ENCODE results near the gene SVOPL.

The SVOPL gene

DNA sequence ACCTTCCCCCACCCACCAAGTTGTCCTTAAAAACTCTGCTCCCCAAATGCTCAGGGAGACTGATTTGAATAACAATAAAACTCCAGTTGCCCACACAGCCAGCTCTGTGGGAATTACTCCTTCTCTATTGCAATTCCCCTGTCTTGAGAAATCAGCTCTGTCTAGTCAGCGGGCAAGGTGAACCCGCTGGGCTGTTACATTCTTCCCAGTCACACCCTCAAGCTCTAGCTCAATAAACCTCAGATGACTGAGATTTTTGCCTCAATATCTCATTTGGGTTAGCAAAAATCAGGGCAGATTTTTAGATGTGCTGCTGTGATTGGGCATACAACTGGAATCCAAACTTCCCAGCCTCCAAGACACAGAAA, 32.9 kb downstream of the SVOPL start:
- no peak overlapping the region for H3K4me3 ChIP-seq (ENCODE audit: low read depth, low read length)
- DNase-seq (ENCODE audit: low read depth): no peak
- TF ChIP-seq, protein P1, sequence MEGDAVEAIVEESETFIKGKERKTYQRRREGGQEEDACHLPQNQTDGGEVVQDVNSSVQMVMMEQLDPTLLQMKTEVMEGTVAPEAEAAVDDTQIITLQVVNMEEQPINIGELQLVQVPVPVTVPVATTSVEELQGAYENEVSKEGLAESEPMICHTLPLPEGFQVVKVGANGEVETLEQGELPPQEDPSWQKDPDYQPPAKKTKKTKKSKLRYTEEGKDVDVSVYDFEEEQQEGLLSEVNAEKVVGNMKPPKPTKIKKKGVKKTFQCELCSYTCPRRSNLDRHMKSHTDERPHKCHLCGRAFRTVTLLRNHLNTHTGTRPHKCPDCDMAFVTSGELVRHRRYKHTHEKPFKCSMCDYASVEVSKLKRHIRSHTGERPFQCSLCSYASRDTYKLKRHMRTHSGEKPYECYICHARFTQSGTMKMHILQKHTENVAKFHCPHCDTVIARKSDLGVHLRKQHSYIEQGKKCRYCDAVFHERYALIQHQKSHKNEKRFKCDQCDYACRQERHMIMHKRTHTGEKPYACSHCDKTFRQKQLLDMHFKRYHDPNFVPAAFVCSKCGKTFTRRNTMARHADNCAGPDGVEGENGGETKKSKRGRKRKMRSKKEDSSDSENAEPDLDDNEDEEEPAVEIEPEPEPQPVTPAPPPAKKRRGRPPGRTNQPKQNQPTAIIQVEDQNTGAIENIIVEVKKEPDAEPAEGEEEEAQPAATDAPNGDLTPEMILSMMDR (IDR thresholded peaks at IDR 0.05; ENCODE audit: insufficient read depth, low read depth, low read length, missing control alignments): no peak

DNA sequence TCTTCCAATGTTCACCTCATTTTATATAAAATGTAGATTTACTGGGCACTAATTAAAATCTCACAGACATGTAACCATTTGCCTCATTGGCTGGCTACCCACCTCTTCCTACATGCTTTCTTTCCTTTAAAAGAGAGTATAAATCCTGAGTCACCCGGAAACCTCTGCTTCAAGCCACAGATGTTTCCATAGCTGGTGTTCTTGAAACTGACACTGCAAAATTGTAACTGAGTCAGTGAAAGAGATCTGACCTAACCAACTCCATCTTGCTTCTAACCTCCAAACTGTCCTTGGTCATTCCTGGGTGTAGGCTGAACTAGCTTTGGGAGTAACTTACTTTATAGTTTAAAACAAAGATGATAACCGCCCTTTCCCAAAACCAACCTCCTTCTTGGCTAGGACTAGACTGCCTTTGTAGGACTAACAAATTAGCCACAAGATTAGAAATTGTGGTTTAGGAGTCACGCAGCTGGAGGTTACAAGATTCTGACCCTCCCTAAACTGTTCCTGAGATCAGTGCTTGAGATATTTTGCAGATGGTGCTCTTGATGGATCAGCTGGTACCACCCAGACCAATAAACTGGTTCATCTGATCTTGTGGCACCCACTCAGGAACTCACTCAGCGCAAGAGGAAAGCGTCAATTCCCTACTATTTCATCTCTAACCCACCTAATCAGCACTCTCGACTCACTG, 33.5 kb downstream of the SVOPL start:
- no peak for DNase-seq (ENCODE audit: low read depth)
- no peak overlapping the region for H3K4me3 ChIP-seq (ENCODE audit: low read depth, low read length)
- TF ChIP-seq, protein P1 (IDR thresholded peaks at IDR 0.05; ENCODE audit: insufficient read depth, low read depth, low read length, missing control alignments): no peak

DNA sequence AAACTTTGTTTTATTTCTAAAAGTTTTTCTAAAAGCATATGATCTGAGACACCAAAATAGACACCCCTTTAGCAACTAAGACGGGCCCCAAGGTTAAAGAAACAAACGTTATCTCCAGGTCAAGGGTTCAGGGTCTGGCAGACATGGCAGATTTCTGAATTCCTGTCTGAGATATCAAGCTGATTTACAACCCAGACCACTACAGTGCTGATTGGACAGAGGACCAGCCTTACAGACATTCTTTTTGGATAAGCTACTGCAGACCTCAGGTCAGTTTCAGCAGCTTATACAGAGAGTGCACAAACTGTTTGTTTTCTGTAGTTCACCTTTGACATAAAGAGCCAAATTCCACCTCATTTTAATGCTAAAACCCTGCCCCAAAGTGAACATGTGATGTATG, 34.8 kb downstream of the SVOPL start:
- TF ChIP-seq, protein P1 (IDR thresholded peaks at IDR 0.05; ENCODE audit: insufficient read depth, low read depth, low read length, missing control alignments): no peak
- H3K4me3 ChIP-seq (ENCODE audit: low read depth, low read length): no peak overlapping the region
- DNase-seq (ENCODE audit: low read depth): no peak

DNA sequence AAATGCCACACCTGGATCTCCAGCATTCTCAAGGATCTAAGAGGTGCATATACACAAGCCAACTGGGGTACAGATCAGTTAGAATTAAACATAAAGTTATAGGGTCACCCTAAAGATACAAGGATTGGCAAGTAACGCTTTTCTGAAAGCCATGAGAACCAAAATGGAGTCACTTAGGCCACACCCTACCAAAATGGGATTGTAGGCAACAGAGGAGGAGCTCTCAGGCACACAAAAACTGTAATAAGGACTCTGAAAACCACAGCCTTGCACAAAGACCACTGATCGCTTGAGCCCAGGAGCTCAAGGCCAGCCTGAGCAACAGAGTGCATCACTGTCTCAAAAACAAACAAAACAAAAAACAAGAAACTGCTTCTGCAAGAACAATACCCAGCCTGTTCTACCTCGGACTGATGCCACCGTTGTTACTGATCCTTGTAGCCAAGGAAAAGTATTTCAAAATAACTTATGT, 35.5 kb downstream of the SVOPL start:
- no peak for DNase-seq (ENCODE audit: low read depth)
- TF ChIP-seq, protein P1 (IDR thresholded peaks at IDR 0.05; ENCODE audit: insufficient read depth, low read depth, low read length, missing control alignments): no peak
- no peak overlapping the region for H3K4me3 ChIP-seq (ENCODE audit: low read depth, low read length)

DNA sequence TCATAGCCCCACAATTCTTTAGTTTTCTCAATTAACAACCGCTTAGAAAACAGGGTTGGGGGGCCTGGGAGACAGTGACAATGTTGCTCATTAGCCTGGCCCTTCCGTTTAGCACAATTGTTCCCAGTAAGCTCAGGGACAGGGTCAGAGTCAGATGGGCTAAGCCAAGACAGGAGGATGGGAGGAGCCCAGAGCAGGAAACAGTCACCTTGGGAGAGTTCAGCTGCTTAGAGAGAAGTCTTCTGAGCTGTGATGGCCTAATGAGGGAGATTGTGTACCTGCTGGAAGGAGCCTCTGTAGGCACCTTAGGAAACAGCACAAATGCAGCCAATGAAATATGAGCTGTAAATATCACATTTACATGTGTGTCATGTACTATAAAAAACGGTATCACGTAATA, 35.9 kb downstream of the SVOPL start:
- no peak for DNase-seq (ENCODE audit: low read depth)
- TF ChIP-seq, protein P1 (IDR thresholded peaks at IDR 0.05; ENCODE audit: insufficient read depth, low read depth, low read length, missing control alignments): no peak
- no peak overlapping the region for H3K4me3 ChIP-seq (ENCODE audit: low read depth, low read length)

DNA sequence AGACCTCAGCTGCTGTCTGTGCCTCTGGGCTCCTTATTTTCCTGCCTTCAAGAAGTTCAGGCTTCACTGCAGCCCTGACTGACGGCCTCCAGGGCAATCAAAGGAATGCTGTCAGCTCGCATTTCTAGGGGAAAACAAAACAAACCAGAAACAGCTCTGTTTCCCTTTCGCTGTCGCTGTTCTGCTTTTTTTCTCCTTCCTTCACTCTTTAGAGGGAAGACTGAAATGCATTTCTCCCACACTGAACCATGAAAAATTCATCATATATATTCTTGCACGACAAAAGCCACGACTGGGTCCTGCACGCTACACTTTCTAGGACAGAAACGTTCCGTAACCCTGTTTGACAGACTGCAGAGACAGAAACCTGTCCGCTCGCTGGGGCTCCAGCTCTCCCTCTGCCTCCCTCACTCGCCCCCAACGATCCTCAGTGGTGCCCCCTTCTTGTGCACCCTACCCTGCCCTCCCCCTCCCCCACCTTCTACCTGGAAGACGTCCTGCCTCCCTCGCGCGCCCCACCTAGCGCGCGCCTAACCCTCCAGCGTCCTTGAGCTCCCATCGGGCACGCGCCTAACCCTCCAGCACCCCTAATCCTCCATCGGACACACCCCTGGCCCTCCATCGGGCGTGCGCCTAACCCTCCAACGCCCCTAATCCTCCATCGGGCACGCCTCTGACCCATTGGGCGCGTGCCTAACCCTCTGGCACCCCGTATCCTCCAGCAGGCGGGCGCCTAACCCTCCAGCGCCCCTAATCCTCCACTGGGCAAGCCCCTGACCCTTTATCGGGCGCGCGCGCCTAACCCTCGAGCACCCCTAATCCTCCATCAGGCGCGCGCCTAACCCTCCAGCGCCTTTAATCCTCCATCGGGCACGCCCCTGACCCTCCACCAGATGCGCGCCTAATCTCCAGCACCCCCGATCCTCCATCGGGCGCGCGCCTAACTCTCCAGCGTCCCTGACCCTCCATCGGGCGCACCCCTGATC, 37.1 kb downstream of the SVOPL start:
- H3K4me3 ChIP-seq (ENCODE audit: low read depth, low read length): no peak overlapping the region
- no peak for DNase-seq (ENCODE audit: low read depth)
- TF ChIP-seq, protein P1 (IDR thresholded peaks at IDR 0.05; ENCODE audit: insufficient read depth, low read depth, low read length, missing control alignments): no peak

Data from GM12865 (cell line).